ENCODE results near the gene CSGALNACT2.

The CSGALNACT2 gene

GRCh38 chr10:43128331-43128730 is 9.9 kb upstream of the CSGALNACT2 start:
- no peak overlapping the region for H3K4me2 ChIP-seq
- no peak overlapping the region for H3K9ac ChIP-seq
- H3K36me3 ChIP-seq (ENCODE audit: insufficient read depth): no peaks in the 10 kb centered on the region
- no peaks in the 10 kb centered on the region for H3K79me2 ChIP-seq (ENCODE audit: insufficient read depth, low read depth)
- no peak for TF ChIP-seq CTCF (conservative IDR thresholded peaks at IDR 0.05; ENCODE audit: low read depth, low read length)
- H3K27me3 ChIP-seq (ENCODE audit: insufficient read depth, low read depth): no peaks in the 10 kb centered on the region
- no peak overlapping the region for H3K27ac ChIP-seq
- H3K4me1 ChIP-seq (ENCODE audit: low read depth, poor library complexity, severe bottlenecking): peaks cover 17% of the 10 kb centered on the region
- H3K4me3 ChIP-seq (IDR thresholded peaks at IDR 0.05; ENCODE audit: insufficient read depth, low read depth, low read length): no peak overlapping the region
- no peak overlapping the region for H2AFZ ChIP-seq (ENCODE audit: low read depth)
- no peaks in the 10 kb centered on the region for H4K20me1 ChIP-seq (ENCODE audit: insufficient read depth)

GRCh38 chr10:43128958-43129706 is 9.1 kb upstream of the CSGALNACT2 start:
- Histone ChIP-seq H3K4me2 (peak overlapping the region; percentile 42), H3K4me1 (ENCODE audit: low read depth, poor library complexity, severe bottlenecking) (peaks cover 17% of the 10 kb centered on the region), H3K79me2 (ENCODE audit: insufficient read depth, low read depth) (no peaks in the 10 kb centered on the region), H3K27me3 (ENCODE audit: insufficient read depth, low read depth) (no peaks in the 10 kb centered on the region), H3K36me3 (ENCODE audit: insufficient read depth) (no peaks in the 10 kb centered on the region), H3K9ac (no peak overlapping the region), H2AFZ (ENCODE audit: low read depth) (peak overlapping the region; percentile 32; the same call in 1 of the 2 replicates), H4K20me1 (ENCODE audit: insufficient read depth) (no peaks in the 10 kb centered on the region), H3K27ac (peak overlapping the region; percentile 8; the same call in 1 of the 2 replicates), H3K4me3 (IDR thresholded peaks at IDR 0.05; ENCODE audit: insufficient read depth, low read depth, low read length) (no peak overlapping the region)
- no peak for TF ChIP-seq CTCF (conservative IDR thresholded peaks at IDR 0.05; ENCODE audit: low read depth, low read length)

GRCh38 chr10:43130770-43131171 is 7.5 kb upstream of the CSGALNACT2 start:
- no peaks in the 10 kb centered on the region for H3K79me2 ChIP-seq (ENCODE audit: insufficient read depth, low read depth)
- H3K4me2 ChIP-seq: no peak overlapping the region
- H4K20me1 ChIP-seq (ENCODE audit: insufficient read depth): no peaks in the 10 kb centered on the region
- no peak overlapping the region for H3K27ac ChIP-seq
- no peak for TF ChIP-seq CTCF (conservative IDR thresholded peaks at IDR 0.05; ENCODE audit: low read depth, low read length)
- H3K9ac ChIP-seq: no peak overlapping the region
- H3K4me3 ChIP-seq (IDR thresholded peaks at IDR 0.05; ENCODE audit: insufficient read depth, low read depth, low read length): no peak overlapping the region
- no peak overlapping the region for H2AFZ ChIP-seq (ENCODE audit: low read depth)
- H3K4me1 ChIP-seq (ENCODE audit: low read depth, poor library complexity, severe bottlenecking): peaks cover 17% of the 10 kb centered on the region
- no peaks in the 10 kb centered on the region for H3K36me3 ChIP-seq (ENCODE audit: insufficient read depth)
- no peaks in the 10 kb centered on the region for H3K27me3 ChIP-seq (ENCODE audit: insufficient read depth, low read depth)

- H3K9ac ChIP-seq: no peak overlapping the region
- H3K4me3 ChIP-seq (IDR thresholded peaks at IDR 0.05; ENCODE audit: insufficient read depth, low read depth, low read length): no peak overlapping the region
- no peaks in the 10 kb centered on the region for H3K36me3 ChIP-seq (ENCODE audit: insufficient read depth)
- no peak overlapping the region for H3K27ac ChIP-seq
- no peak for TF ChIP-seq CTCF (conservative IDR thresholded peaks at IDR 0.05; ENCODE audit: low read depth, low read length)
- H3K4me1 ChIP-seq (ENCODE audit: low read depth, poor library complexity, severe bottlenecking): peaks cover 17% of the 10 kb centered on the region
- no peaks in the 10 kb centered on the region for H3K27me3 ChIP-seq (ENCODE audit: insufficient read depth, low read depth)
- no peaks in the 10 kb centered on the region for H3K79me2 ChIP-seq (ENCODE audit: insufficient read depth, low read depth)
- H4K20me1 ChIP-seq (ENCODE audit: insufficient read depth): no peaks in the 10 kb centered on the region
- H2AFZ ChIP-seq (ENCODE audit: low read depth): no peak overlapping the region
- no peak overlapping the region for H3K4me2 ChIP-seq
Measured at GRCh38 chr10:43131256-43131655, 7.0 kb upstream of the CSGALNACT2 start.
